ENCODE measurements around the gene UROS. TPM values are rescaled to one million over a fixed set of nuclear protein-coding genes. Genes with fewer than 3 reads are reported as not detected.

The UROS gene
- total and polyA plus RNA-seq, 2 donors (not counting 3 experiments of a cell fraction or from before 2014, with no cell fraction given) = 38.4 to 42.0 TPM

- TF ChIP-seq FOS (IDR thresholded peaks at IDR 0.05; ENCODE audit: borderline replicate concordance, insufficient read depth, low read length) (no peak), GATA2 (IDR thresholded peaks at IDR 0.05; ENCODE audit: insufficient read depth, insufficient read length, low read depth, low read length) (no peak), CTCF (IDR thresholded peaks at IDR 0.05; ENCODE audit: extremely low read depth in 1 of 2, insufficient read depth in 1 of 2, low read depth in 1 of 2, low read length in 2 of 2) (no peak), MAX (IDR thresholded peaks at IDR 0.05; ENCODE audit: insufficient read depth, insufficient read length) (no peak), POLR2A (IDR thresholded peaks at IDR 0.05; ENCODE audit: low read depth, low read length) (no peak), EZH2 (IDR thresholded peaks at IDR 0.05; ENCODE audit: borderline replicate concordance, low read depth, low read length, severe bottlenecking) (no peak), MYC (IDR thresholded peaks at IDR 0.05; ENCODE audit: low read depth, low read length) (no peak), POLR2AphosphoS5 (IDR thresholded peaks at IDR 0.05; ENCODE audit: insufficient read depth, low read depth, low read length) (no peak), JUN (IDR thresholded peaks at IDR 0.05; ENCODE audit: borderline replicate concordance, insufficient read depth, insufficient read length, low read depth) (no peak)
- DNase-seq (ENCODE audit: low read depth, low spot score) (no peak), FAIRE-seq (no peak)
- ChIA-PET POLR2A (no interaction called here), CTCF (no interaction called here)
- no TSS peak for BruUV-seq (replicated peaks)
- Histone ChIP-seq H3K4me3 (replicated peaks in 1 of 3; ENCODE audit: insufficient read depth in 1 of 3, low read depth in 1 of 3, low read length in 3 of 3) (no peak overlapping the region), H3K9me3 (replicated peaks; ENCODE audit: control insufficient read depth, insufficient read depth, low read length) (no peaks in the 10 kb centered on the region), H3K4me2 (ENCODE audit: insufficient read depth, low read length) (no peak overlapping the region), H3K79me2 (ENCODE audit: control insufficient read depth, insufficient read depth, low read length) (no peaks in the 10 kb centered on the region), H2AFZ (ENCODE audit: low read depth, low read length) (no peak overlapping the region), H3K27ac (ENCODE audit: insufficient read depth, low read depth, low read length) (no peak overlapping the region), H3K9ac (replicated peaks; ENCODE audit: extremely low read depth, insufficient read depth, low read length) (no peak overlapping the region), H3K9me1 (replicated peaks; ENCODE audit: control insufficient read depth, extremely low read depth, insufficient read depth, low read length) (no peaks in the 10 kb centered on the region), H3K36me3 (ENCODE audit: control insufficient read depth in 2 of 2, extremely low read depth in 1 of 2, insufficient read depth in 2 of 2, low read length in 2 of 2) (peaks cover 1 to 3% of the 10 kb centered on the region in 2 experiments), H3K27me3 (ENCODE audit: control insufficient read depth in 2 of 2, insufficient read depth in 2 of 2, low read length in 2 of 2) (no peaks in the 10 kb centered on the region), H3K4me1 (ENCODE audit: control insufficient read depth, extremely low read depth, insufficient read depth, low read length) (peaks cover 12% of the 10 kb centered on the region), H4K20me1 (replicated peaks; ENCODE audit: control insufficient read depth, extremely low read depth, insufficient read depth, low read length) (no peaks in the 10 kb centered on the region)
- dilution Hi-C loops (cut with MboI; ENCODE audit: extremely low pct_ligation_motif_present, low sequenced_read_pairs) = no loop called here
- intact Hi-C loops (cut with micrococcal nuclease) = no loop called here
Measured at GRCh38 chr10:125845617-125846016, 22.6 kb upstream of the UROS start.

Measured in endothelial cell of umbilical vein (primary cell).